Muscle of leg (tissue), 16 donors: ENCODE measurements around the gene ALOX5AP. TPM values are rescaled to one million over a fixed set of nuclear protein-coding genes. Genes with fewer than 3 reads are reported as not detected.

Experiments used
- DNase-seq: peaks from one replicate; pipeline ENCODE4 v3.0.0; 2013
- H3K27ac ChIP-seq: one replicate; pipeline ENCODE4 v1.5.1; 2013; ENCODE audit warnings: mild to moderate bottlenecking, low read length, control low read depth
- H3K27me3 ChIP-seq: one replicate; pipeline ENCODE4 v1.6.1; 2013; ENCODE audit warnings: low read length; ENCODE audit not compliant: control insufficient read depth, insufficient read depth
- H3K36me3 ChIP-seq: one replicate; pipeline ENCODE4 v1.6.1; 2013; ENCODE audit warnings: low read length; ENCODE audit not compliant: control insufficient read depth, insufficient read depth
- H3K4me1 ChIP-seq: one replicate; pipeline ENCODE4 v1.6.1; 2013; ENCODE audit warnings: low read length; ENCODE audit not compliant: control insufficient read depth, insufficient read depth
- H3K4me3 ChIP-seq: one replicate; pipeline ENCODE4 v1.5.1; 2013; ENCODE audit warnings: low read length, control low read depth
- H3K9me3 ChIP-seq: replicated peaks from 2 replicates; pipeline ENCODE4 v1.6.1; 2013; ENCODE audit warnings: low read depth, low read length; ENCODE audit not compliant: control insufficient read depth
- WGBS: methylation state at CpG from one replicate; pipeline ENCODE4 v1.1.5; 2013; ENCODE audit warnings: missing lambda C conversion rate; ENCODE audit not compliant: insufficient coverage; 5-methylcytosine and 5-hydroxymethylcytosine counted together
- long read RNA-seq, 11 donors: transcript quantifications; one replicate each; lab custom pipeline, GENCODE V29; 2026
- polyA plus RNA-seq, 8 donors: library from polyadenylated mRNA; unstranded; fragments of 120-200 nt; gene quantifications; one replicate each; pipeline versions ENCODE4 v1.2.1 to v1.2.3, GENCODE V29; 2013; ENCODE audit warnings: inconsistent platforms in 1 of 8, low replicate concordance in 1 of 8; ENCODE audit not compliant: insufficient read length in 8 of 8, insufficient read depth in 1 of 8
- total RNA-seq: library from RNA; stranded (reverse); fragments of 120-200 nt; gene quantifications from one replicate; pipeline ENCODE4 v1.2.4, GENCODE V29; 2013

ALOX5AP gene
- total RNA-seq (3.6 TPM), polyA plus RNA-seq (1 to 10 TPM; 3.6 to 7.2 (median 5.7) TPM)
- long read RNA-seq, donor 1, partial matches to known transcripts = 0 of 3 reads
- long read RNA-seq, donor 1, other reads (novel, unspliced or antisense) = 0 of 3 reads
- long read RNA-seq, donor 2 = 0 reads
- long read RNA-seq, donor 3, partial matches to known transcripts = 0 of 3 reads
- long read RNA-seq, donor 3, other reads (novel, unspliced or antisense) = 0 of 3 reads
- long read RNA-seq, donor 4, transcript ALOX5AP-201 (5 exons, 904 nt) = major isoform, 5 of 5 reads
- long read RNA-seq, donor 4, partial matches to known transcripts = 0 of 5 reads
- long read RNA-seq, donor 4, other reads (novel, unspliced or antisense) = 0 of 5 reads
- long read RNA-seq, donor 5, transcript ALOX5AP-201 (5 exons, 904 nt) = major isoform, 5 of 5 reads
- long read RNA-seq, donor 5, partial matches to known transcripts = 0 of 5 reads
- long read RNA-seq, donor 5, other reads (novel, unspliced or antisense) = 0 of 5 reads
- long read RNA-seq, donor 6, transcript ALOX5AP-201 (5 exons, 904 nt) = major isoform, 5 of 5 reads
- long read RNA-seq, donor 6, partial matches to known transcripts = 0 of 5 reads
- long read RNA-seq, donor 6, other reads (novel, unspliced or antisense) = 0 of 5 reads
- long read RNA-seq, donor 7, partial matches to known transcripts = 0 of 3 reads
- long read RNA-seq, donor 7, other reads (novel, unspliced or antisense) = 0 of 3 reads
- long read RNA-seq, donor 8, partial matches to known transcripts = 0 of 1 reads
- long read RNA-seq, donor 8, other reads (novel, unspliced or antisense) = 0 of 1 reads
- long read RNA-seq, donor 9, transcript ALOX5AP-201 (5 exons, 904 nt) = major isoform, 6 of 6 reads
- long read RNA-seq, donor 9, partial matches to known transcripts = 0 of 6 reads
- long read RNA-seq, donor 9, other reads (novel, unspliced or antisense) = 0 of 6 reads
- long read RNA-seq, donor 10, transcript ALOX5AP-201 (5 exons, 904 nt) = major isoform, 6 of 6 reads
- long read RNA-seq, donor 10, partial matches to known transcripts = 0 of 6 reads
- long read RNA-seq, donor 10, other reads (novel, unspliced or antisense) = 0 of 6 reads
- long read RNA-seq, donor 11, partial matches to known transcripts = 0 of 3 reads
- long read RNA-seq, donor 11, other reads (novel, unspliced or antisense) = 0 of 3 reads

DNA sequence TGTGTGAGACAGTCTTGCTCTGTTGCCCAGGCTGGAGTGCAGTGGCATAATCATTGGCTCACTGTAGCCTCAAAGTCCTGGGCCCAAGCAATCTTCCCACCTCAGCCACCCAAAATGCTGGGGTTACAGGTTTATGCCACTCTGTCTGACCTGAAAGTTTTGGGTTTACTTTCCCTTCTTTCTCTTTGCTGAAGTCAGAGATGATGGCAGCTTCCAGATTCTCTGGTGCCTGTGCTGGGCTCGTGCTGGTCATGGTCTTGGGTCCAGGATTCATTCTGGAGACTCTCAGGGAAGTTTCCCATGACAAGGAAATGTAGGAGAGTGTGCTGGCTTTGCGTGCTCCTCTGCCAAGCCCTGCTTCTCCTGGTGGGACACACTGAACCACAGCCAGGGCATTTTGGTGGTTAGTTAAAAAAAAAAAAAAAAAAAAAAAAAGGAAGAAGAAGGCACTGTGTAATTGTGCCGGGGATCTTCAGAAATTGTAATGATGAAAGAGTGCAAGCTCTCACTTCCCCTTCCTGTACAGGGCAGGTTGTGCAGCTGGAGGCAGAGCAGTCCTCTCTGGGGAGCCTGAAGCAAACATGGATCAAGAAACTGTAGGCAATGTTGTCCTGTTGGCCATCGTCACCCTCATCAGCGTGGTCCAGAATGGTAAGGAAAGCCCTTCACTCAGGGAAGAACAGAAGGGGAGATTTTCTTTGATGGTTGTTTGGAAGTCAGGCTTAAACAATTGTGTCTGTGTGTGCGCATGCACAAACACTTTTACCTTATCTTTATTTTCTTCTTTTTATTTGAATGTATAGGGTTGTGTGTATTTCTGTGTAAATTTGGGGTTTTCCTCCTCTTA is at the start of gene ALOX5AP:
Gene ALOX5AP (plus strand): TSS at position 519 of the 847 bp plus-strand sequence. CDS start 63 bp downstream, at position 582.
- Histone ChIP-seq H3K27me3 (no peaks in the 10 kb centered on the region), H3K36me3 (no peaks in the 10 kb centered on the region), H3K4me3 (no peak within 1 kb of the TSS), H3K4me1 (peaks cover 30% of the 10 kb centered on the region), H3K27ac (no peak within 1 kb of the TSS), H3K9me3 (no peaks in the 10 kb centered on the region)
- 82% methylated on average over 2 of the region's 6 CpGs for WGBS
- peak; percentile 51 for DNase-seq

DNA sequence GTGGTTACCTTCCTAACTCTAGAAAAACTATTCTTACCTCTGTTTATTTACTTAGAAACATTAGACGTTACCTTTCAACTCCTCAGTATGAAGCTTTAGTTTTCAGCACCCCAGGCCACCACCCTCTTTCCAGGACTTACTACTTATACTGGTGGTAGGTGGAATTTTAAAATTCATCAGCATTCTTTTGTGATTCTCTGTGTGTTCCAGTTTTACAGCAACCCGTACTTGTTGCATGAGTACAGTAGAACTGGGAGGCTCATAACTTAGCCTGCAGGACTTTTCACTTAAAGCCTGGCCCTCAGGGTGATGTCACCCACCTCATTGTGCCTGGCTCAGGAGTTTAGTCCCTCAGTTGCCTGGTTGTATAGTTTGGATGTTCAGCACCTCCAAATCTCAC is 49.4 kb upstream of the ALOX5AP start:
- 89% methylated on average over 1 of the region's 2 CpGs for WGBS
- H3K9me3 ChIP-seq = no peaks in the 10 kb centered on the region
- no peak overlapping the region for H3K4me3 ChIP-seq
- H3K27me3 ChIP-seq = no peaks in the 10 kb centered on the region
- no peak for DNase-seq
- no peak overlapping the region for H3K27ac ChIP-seq
- H3K36me3 ChIP-seq = no peaks in the 10 kb centered on the region
- H3K4me1 ChIP-seq = peaks cover 18% of the 10 kb centered on the region

GRCh38 chr13:30687601-30688000 is 47.7 kb upstream of the ALOX5AP start:
- WGBS = 100% methylated on average over 1 of the region's 3 CpGs
- DNase-seq = no peak

GRCh38 chr13:30689752-30690151 is 45.6 kb upstream of the ALOX5AP start:
- Histone ChIP-seq H3K27me3 (no peaks in the 10 kb centered on the region), H3K9me3 (no peaks in the 10 kb centered on the region), H3K27ac (peak overlapping the region; percentile 84), H3K36me3 (no peaks in the 10 kb centered on the region), H3K4me1 (peaks cover 15% of the 10 kb centered on the region), H3K4me3 (peak overlapping the region; percentile 23)
- DNase-seq = no peak
- 85% methylated on average over 9 of the region's 14 CpGs for WGBS

More at GRCh38 chr13:30687601-30688000, 47.7 kb upstream of the ALOX5AP start:
- Histone ChIP-seq H3K36me3 (no peaks in the 10 kb centered on the region), H3K27ac (no peak overlapping the region), H3K4me3 (no peak overlapping the region), H3K27me3 (no peaks in the 10 kb centered on the region), H3K9me3 (no peaks in the 10 kb centered on the region), H3K4me1 (peaks cover 18% of the 10 kb centered on the region)

GRCh38 chr13:30690282-30691188 is 44.8 kb upstream of the ALOX5AP start:
- Histone ChIP-seq H3K9me3 (no peaks in the 10 kb centered on the region), H3K27me3 (no peaks in the 10 kb centered on the region), H3K4me1 (peaks cover 15% of the 10 kb centered on the region), H3K27ac (peak overlapping the region; percentile 84), H3K36me3 (no peaks in the 10 kb centered on the region), H3K4me3 (peak overlapping the region; percentile 23)
- peak; percentile 95 for DNase-seq
- 13% methylated on average over 11 of the region's 21 CpGs for WGBS

DNA sequence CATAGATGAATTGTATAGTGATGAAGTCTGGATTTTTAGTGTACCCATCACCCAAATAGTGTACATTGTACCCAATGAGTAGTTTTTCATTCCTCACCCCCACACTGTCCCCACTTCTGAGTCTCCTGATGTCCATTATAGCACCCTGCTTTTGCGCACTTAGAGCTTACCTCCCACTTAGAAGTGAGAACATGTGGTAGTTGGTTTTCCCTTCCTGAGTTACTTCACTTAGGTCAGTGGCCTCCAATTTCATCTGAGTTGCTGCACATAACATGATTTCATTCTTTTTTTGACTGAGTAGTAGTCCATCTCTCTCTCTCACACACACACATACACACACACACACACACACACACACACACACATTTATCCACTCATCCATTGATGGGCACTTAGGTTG is 43.2 kb upstream of the ALOX5AP start:
- H3K27ac ChIP-seq = no peak overlapping the region
- H3K4me1 ChIP-seq = peaks cover 26% of the 10 kb centered on the region
- WGBS = no CpG with 5 or more reads among the region's 1 CpG

GRCh38 chr13:30696278-30697176 is 38.8 kb upstream of the ALOX5AP start:
- Histone ChIP-seq H3K27me3 (no peaks in the 10 kb centered on the region), H3K36me3 (no peaks in the 10 kb centered on the region), H3K4me3 (no peak overlapping the region), H3K9me3 (no peaks in the 10 kb centered on the region), H3K4me1 (peaks cover 25% of the 10 kb centered on the region), H3K27ac (no peak overlapping the region)
- WGBS = 42% methylated on average over 7 of the region's 11 CpGs
- peak; percentile 79 for DNase-seq

More for the DNA sequence above, 43.2 kb upstream of the ALOX5AP start:
- Histone ChIP-seq H3K4me3 (no peak overlapping the region), H3K27me3 (no peaks in the 10 kb centered on the region), H3K9me3 (no peaks in the 10 kb centered on the region), H3K36me3 (no peaks in the 10 kb centered on the region)
- DNase-seq = no peak
